Loucy (cell line): ENCODE data around the gene ZNF816.

Experiments used
- H2AFZ ChIP-seq: fragments of 200-600 bp; sonication (generic); 2 replicates; pipeline ENCODE4 v1.6.0; 2016; ENCODE audit warnings: antibody characterized with exemption, mild to moderate bottlenecking, low read length, moderate library complexity
- H3F3A ChIP-seq: fragments of 200-600 bp; 2 replicates; pipeline ENCODE4 v1.6.0; 2016; ENCODE audit warnings: antibody characterized with exemption, low read depth, mild to moderate bottlenecking
- H3K27me3 ChIP-seq: fragments of 200-600 bp; sonication (generic); 2 replicates; pipeline ENCODE4 v1.6.1; 2014; ENCODE audit warnings: low read length, mild to moderate bottlenecking; ENCODE audit not compliant: insufficient read depth, poor library complexity, severe bottlenecking
- H3K36me3 ChIP-seq: fragments of 200-600 bp; sonication (generic); 2 replicates; pipeline ENCODE4 v1.6.1; 2016; ENCODE audit warnings: low read length; ENCODE audit not compliant: insufficient read depth
- H3K4me1 ChIP-seq: fragments of 200-600 bp; sonication (generic); 2 replicates; pipeline ENCODE4 v1.5.1; 2014; ENCODE audit warnings: low read length, mild to moderate bottlenecking; ENCODE audit not compliant: insufficient read depth, poor library complexity, severe bottlenecking
- H3K4me2 ChIP-seq: fragments of 200-600 bp; sonication (generic); 2 replicates; pipeline ENCODE4 v1.6.0; 2014; ENCODE audit warnings: antibody characterized with exemption, low read length, low read depth, mild to moderate bottlenecking; ENCODE audit not compliant: poor library complexity, severe bottlenecking
- H3K4me3 ChIP-seq: fragments of 200-600 bp; sonication (generic); 2 replicates; pipeline ENCODE4 v1.5.1; 2014; ENCODE audit warnings: low read length, mild to moderate bottlenecking, mixed read lengths; ENCODE audit not compliant: poor library complexity, severe bottlenecking
- H3K79me2 ChIP-seq: fragments of 200-600 bp; sonication (generic); 2 replicates; pipeline ENCODE4 v1.6.1; 2014; ENCODE audit warnings: low read length; ENCODE audit not compliant: insufficient read depth
- H3K9ac ChIP-seq: fragments of 200-600 bp; sonication (generic); 2 replicates; pipeline ENCODE4 v1.6.0; 2014; ENCODE audit warnings: mild to moderate bottlenecking, low read depth, low read length, moderate library complexity; ENCODE audit not compliant: poor library complexity, severe bottlenecking
- H3K9me2 ChIP-seq: fragments of 200-600 bp; sonication (generic); replicated peaks from 2 replicates; pipeline ENCODE4 v1.6.1; 2016; ENCODE audit warnings: low read depth, low read length, mixed read lengths
- H3K9me3 ChIP-seq: fragments of 200-600 bp; sonication (generic); 2 replicates; pipeline ENCODE4 v1.6.1; 2014; ENCODE audit warnings: mild to moderate bottlenecking, antibody characterized with exemption, low read length, low read depth; ENCODE audit not compliant: insufficient read depth
- H4K20me1 ChIP-seq: fragments of 200-600 bp; sonication (generic); 2 replicates; pipeline ENCODE4 v1.6.0; 2014; ENCODE audit warnings: antibody characterized with exemption, low read length, mild to moderate bottlenecking; ENCODE audit not compliant: insufficient read depth, poor library complexity, severe bottlenecking
- EZH2phosphoT487 ChIP-seq: fragments of 200-600 bp; IDR thresholded peaks from 2 replicates; pipeline ENCODE4 v1.6.1; 2018; ENCODE audit warnings: antibody characterized with exemption, mild to moderate bottlenecking, moderate library complexity, borderline replicate concordance
- TF ChIP-seq, protein P1 (sequence below): fragments of 200-600 bp; sonication (generic); conservative IDR thresholded peaks from 2 replicates; pipeline ENCODE4 v1.5.1; 2014; ENCODE audit warnings: mild to moderate bottlenecking, antibody characterized with exemption, low read length

The ZNF816 gene

DNA sequence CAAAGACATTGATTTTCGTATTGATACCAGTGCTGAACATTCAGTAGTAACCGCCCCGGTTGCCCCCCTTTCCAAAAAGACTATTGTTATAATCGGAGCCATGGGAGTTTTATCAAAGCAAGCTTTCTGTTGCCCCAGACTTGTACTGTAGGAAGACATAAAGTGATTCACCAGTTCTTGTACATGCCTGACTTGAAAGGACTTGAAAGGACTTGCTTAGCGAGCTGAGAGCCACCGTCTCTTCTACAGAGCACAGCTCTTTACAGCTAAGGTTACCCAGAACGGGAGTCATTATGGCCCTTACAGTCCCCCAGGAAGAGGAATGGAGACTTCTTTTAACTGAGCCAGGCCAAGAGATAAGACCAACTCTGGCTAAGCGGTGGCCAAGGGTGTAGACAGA lies 5.1 kb downstream of the ZNF816 start:
- peaks cover 44% of the 10 kb centered on the region for H3K79me2 ChIP-seq
- H4K20me1 ChIP-seq, result no peaks in the 10 kb centered on the region
- H2AFZ ChIP-seq, result no peak overlapping the region
- TF ChIP-seq, protein P1, sequence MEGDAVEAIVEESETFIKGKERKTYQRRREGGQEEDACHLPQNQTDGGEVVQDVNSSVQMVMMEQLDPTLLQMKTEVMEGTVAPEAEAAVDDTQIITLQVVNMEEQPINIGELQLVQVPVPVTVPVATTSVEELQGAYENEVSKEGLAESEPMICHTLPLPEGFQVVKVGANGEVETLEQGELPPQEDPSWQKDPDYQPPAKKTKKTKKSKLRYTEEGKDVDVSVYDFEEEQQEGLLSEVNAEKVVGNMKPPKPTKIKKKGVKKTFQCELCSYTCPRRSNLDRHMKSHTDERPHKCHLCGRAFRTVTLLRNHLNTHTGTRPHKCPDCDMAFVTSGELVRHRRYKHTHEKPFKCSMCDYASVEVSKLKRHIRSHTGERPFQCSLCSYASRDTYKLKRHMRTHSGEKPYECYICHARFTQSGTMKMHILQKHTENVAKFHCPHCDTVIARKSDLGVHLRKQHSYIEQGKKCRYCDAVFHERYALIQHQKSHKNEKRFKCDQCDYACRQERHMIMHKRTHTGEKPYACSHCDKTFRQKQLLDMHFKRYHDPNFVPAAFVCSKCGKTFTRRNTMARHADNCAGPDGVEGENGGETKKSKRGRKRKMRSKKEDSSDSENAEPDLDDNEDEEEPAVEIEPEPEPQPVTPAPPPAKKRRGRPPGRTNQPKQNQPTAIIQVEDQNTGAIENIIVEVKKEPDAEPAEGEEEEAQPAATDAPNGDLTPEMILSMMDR, result no peak
- TF ChIP-seq EZH2phosphoT487, result no peak
- H3K4me3 ChIP-seq, result no peak overlapping the region
- no peak overlapping the region for H3K4me2 ChIP-seq
- H3K9ac ChIP-seq, result no peak overlapping the region
- H3K9me3 ChIP-seq, result no peaks in the 10 kb centered on the region
- no peaks in the 10 kb centered on the region for H3K9me2 ChIP-seq
- H3K36me3 ChIP-seq, result peaks cover 23% of the 10 kb centered on the region; the same call in 1 of the 2 replicates
- peaks cover 12% of the 10 kb centered on the region for H3K4me1 ChIP-seq
- no peaks in the 10 kb centered on the region for H3F3A ChIP-seq
- no peaks in the 10 kb centered on the region for H3K27me3 ChIP-seq

DNA sequence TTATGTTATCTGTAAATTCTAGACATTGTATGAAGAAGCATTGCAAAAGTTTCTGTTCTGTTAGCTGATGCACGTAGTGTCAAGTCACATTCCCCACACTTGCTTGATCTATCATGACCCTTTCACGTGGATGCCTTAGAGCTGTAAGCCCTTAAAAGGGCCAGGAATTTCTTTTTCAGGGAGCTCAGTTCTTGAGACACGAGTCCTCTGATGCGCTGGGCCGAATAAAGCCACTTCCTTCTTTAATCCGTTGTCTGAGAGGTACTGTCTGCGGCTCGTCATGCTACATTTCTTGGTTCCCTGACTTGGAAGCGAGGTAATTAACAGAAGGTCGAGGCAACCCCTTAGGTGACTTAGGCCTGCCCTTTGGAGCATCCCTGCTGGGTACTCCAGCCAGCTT lies 5.8 kb downstream of the ZNF816 start:
- H3K9me3 ChIP-seq, result 0 out of 2 replicates have a peak, but pooled peaks cover 1% of the 10 kb centered on the region
- H3K4me2 ChIP-seq, result no peak overlapping the region
- no peak overlapping the region for H3K4me3 ChIP-seq
- H2AFZ ChIP-seq, result no peak overlapping the region
- H3K27me3 ChIP-seq, result no peaks in the 10 kb centered on the region
- no peak overlapping the region for H3K9ac ChIP-seq
- H3K36me3 ChIP-seq, result peaks cover 29% of the 10 kb centered on the region; the same call in 1 of the 2 replicates
- no peaks in the 10 kb centered on the region for H4K20me1 ChIP-seq
- peaks cover 8% of the 10 kb centered on the region for H3K4me1 ChIP-seq
- no peaks in the 10 kb centered on the region for H3F3A ChIP-seq
- TF ChIP-seq, protein P1, result no peak
- TF ChIP-seq EZH2phosphoT487, result no peak
- peaks cover 38% of the 10 kb centered on the region for H3K79me2 ChIP-seq
- H3K9me2 ChIP-seq, result no peaks in the 10 kb centered on the region

DNA sequence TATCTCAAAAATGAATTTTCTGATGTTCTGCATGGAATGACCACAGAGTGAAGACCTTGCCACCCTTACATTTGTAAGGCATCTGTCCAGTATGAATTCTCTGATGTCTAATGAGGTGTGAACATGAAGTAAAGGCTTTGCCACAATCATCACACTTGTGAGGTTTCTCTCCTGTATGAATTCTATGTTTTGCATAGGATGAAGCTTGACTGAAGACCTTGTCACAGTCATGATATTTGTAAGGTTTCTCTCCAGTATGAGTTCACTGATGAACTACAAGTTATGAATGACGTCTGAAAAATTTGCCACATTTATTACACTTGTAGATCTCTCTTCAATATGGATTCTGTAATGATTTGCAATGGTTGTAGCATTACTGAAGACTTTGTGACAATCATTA lies 13.3 kb downstream of the ZNF816 start:
- no peaks in the 10 kb centered on the region for H3K4me1 ChIP-seq
- H3K9me2 ChIP-seq, result no peaks in the 10 kb centered on the region
- H2AFZ ChIP-seq, result no peak overlapping the region
- no peak overlapping the region for H3K4me2 ChIP-seq
- H3K36me3 ChIP-seq, result peaks cover 42% of the 10 kb centered on the region; the same call in 1 of the 2 replicates
- H3F3A ChIP-seq, result no peaks in the 10 kb centered on the region
- no peaks in the 10 kb centered on the region for H3K79me2 ChIP-seq
- no peak overlapping the region for H3K9ac ChIP-seq
- no peaks in the 10 kb centered on the region for H4K20me1 ChIP-seq
- peaks cover 16% of the 10 kb centered on the region; the same call in 1 of the 2 replicates for H3K9me3 ChIP-seq
- no peaks in the 10 kb centered on the region for H3K27me3 ChIP-seq
- TF ChIP-seq, protein P1, result no peak
- TF ChIP-seq EZH2phosphoT487, result no peak
- no peak overlapping the region for H3K4me3 ChIP-seq
